Esophagus muscularis mucosa (tissue), 3 donors: Measurements from ENCODE around the gene FAM24A.
"Not testable (repeated sequence)": the region's sequence is repeated elsewhere in the genome, so short reads cannot be mapped to it uniquely, and the experiment has no call there.

Source experiments
- CTCF ChIP-seq, 3 experiments: fragments of 200-600 bp in 2 of 3; fragments of 450-650 bp in 1 of 3; sonication (generic) in 2 of 3; IDR thresholded peaks; one replicate each; pipeline ENCODE4 v1.5.1; 2017 to 2019; ENCODE audit warnings: antibody characterized with exemption in 3 of 3, mild to moderate bottlenecking in 2 of 3, moderate library complexity in 1 of 3
- POLR2A ChIP-seq: fragments of 450-650 bp; IDR thresholded peaks from one replicate; pipeline ENCODE4 v1.6.1; 2017; ENCODE audit warnings: antibody characterized with exemption, moderate library complexity, mild to moderate bottlenecking, low read depth

- not testable (repeated sequence) for TF ChIP-seq CTCF (IDR thresholded peaks at IDR 0.05); POLR2A
Measured at GRCh38 chr10:122866757-122867482, 43.5 kb upstream of the FAM24A start.
